ENCODE data around the gene ELP4.
"Not testable (repeated sequence)": the region's sequence is repeated elsewhere in the genome, so short reads cannot be mapped to it uniquely, and the experiment has no call there.

The ELP4 gene

GRCh38 chr11:31706357-31706756 lies 196.8 kb downstream of the ELP4 start:
- no peak for DNase-seq (ENCODE audit: low spot score)

DNA sequence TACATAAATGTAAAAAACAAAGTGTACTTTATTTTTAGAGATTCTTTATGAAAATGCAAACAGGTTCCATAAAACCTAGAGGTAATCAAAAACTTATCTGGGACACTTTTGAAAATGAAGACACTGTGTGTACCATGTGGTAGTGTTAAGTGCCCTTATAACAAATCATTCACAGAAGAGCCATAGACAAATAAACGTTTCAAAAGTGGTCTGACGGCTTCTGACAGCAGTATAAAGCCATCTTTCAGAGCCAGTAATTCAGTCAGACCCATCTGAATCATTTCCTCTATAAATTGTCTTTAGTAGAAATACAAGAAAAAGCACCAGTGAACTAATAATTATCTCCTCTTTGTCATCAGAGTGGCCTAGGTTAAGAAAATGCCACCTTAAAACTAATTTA lies 201.6 kb downstream of the ELP4 start:
- no peak for DNase-seq (ENCODE audit: low spot score)

GRCh38 chr11:31712851-31713250 lies 203.3 kb downstream of the ELP4 start:
- no peak for DNase-seq (ENCODE audit: low spot score)

GRCh38 chr11:31714840-31715239 lies 205.3 kb downstream of the ELP4 start:
- no peak for DNase-seq (ENCODE audit: low spot score)

- no peak for DNase-seq (ENCODE audit: low spot score)
These were observed 210.7 kb downstream of the ELP4 start for GRCh38 chr11:31720225-31720624.

GRCh38 chr11:31720671-31721365 lies 211.3 kb downstream of the ELP4 start:
- DNase-seq (ENCODE audit: low spot score), result no peak

DNA sequence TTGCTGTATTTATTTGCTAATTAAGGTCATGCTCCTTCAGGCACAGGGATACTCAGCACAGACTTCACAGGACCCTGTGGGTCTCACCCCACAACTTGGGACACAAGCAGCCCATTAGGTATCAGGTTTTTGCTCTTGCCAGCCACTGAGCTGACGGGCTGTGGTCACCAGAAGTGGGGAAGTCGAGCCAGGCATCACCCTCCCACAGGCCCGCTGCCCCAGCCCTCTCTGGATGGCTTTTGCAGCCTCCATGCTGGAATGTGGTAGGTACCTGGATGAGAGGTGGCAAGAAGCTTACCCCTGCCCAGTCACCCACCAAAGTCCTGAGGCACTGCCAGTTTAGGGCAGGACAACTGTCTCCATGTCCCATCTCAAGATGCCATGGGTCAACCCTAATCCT lies 213.2 kb downstream of the ELP4 start:
- no peak for DNase-seq (ENCODE audit: low spot score)

DNA sequence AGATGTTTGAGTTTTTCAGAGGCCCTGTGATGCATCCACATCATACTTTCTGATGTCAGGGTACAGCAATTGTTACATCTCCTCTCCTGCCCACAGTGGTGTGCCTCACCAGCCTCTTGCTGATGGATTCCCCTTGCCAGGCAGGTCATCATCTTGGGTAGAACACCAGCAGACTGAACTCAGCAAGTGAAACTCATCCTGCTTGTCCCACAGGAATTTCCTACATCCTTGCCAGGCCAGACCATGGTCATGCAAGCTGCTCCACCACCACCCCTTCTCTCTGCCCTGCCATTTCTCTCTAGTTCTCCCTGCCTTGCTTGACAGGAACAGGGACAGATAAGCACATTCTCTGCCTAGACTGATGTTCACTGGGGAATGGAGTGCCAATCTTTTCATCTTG lies 215.6 kb downstream of the ELP4 start:
- no peak for DNase-seq (ENCODE audit: low spot score)

GRCh38 chr11:31728432-31728831 lies 218.9 kb downstream of the ELP4 start:
- no peak for DNase-seq (ENCODE audit: low spot score)

GRCh38 chr11:31740131-31740530 lies 230.6 kb downstream of the ELP4 start:
- DNase-seq (ENCODE audit: low spot score), result no peak

- not testable (repeated sequence) for DNase-seq (ENCODE audit: low spot score)
These were observed 231.3 kb downstream of the ELP4 start for GRCh38 chr11:31740731-31741368.

DNA sequence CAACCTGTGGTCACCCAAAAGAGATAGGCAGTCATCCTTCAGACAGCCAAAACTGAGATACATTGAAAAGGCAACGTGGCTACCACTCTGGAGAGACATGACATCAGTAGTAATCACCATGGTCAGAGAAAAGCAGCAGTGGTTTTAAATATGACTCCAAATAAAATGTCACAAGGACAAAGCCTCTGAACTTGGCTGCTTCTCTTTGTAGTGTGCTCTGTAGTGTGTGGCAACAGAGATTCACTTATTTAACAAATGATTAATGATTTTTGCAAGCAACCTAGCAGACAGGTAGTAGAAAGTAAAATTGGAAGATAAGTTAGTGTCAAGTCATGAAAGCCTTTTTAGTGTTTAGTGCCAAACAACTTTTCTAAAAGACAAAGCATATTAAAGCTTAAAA lies 238.0 kb downstream of the ELP4 start:
- no peak for DNase-seq (ENCODE audit: low spot score)

- DNase-seq (ENCODE audit: low spot score), result no peak
These were observed 247.8 kb downstream of the ELP4 start for GRCh38 chr11:31757260-31757835.

DNA sequence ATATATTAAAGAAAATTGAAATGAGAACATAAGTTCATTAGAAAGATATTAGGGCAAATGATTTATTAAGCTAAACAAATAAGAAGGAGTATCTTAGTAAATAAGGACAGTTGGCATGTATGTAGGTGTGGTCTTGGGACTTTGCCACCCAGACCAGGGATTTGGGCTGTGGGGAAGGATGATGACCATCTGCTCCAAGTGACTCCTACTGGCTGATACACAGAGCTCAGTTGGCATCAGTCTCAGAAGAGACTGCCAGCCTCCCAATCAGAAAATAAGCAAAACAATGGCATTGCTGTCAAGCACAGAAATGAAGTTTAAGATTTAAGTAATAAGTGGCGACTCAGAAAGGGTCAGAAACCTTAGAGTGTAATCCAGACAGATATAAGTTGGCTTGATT lies 252.1 kb downstream of the ELP4 start:
- no peak for DNase-seq (ENCODE audit: low spot score)

DNA sequence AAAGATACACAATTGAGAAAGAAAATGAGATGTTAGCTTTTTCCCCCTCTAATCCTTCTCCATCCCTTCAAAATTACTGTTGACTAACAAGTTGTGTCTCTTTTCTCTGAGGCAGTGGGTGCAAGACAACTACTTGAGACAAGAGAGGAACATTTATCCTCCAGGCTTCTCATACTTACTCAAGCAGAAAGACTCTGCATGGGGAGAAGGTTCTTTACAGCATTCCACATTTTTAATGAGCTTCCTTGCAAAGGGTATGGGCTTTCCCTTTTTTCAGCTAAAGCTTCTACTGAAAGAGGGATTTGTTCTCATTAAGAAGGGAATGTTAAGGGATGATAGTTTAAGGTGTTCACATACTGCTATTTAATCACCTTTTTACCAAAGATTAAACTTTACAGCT lies 253.7 kb downstream of the ELP4 start:
- no peak for DNase-seq (ENCODE audit: low spot score)

DNA sequence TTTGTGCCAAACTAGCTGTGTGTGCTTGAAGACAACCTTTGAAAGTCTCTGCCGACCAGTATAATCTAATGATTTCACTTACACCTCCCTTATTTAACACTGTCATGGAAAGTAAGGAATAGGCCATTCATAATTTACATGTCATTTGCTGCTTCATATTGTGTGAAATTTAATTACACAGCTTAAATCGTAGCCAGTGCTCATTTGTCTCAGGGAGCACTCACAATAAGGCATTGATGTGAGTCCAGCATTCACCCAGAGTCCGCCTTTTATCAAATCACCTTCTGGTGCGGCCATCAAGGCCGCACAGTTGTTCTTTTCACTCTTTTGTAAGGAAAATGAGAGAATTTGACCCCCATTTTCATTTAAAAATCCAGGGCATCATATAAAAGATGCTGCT lies 254.7 kb downstream of the ELP4 start:
- DNase-seq (ENCODE audit: low spot score), result no peak

DNA sequence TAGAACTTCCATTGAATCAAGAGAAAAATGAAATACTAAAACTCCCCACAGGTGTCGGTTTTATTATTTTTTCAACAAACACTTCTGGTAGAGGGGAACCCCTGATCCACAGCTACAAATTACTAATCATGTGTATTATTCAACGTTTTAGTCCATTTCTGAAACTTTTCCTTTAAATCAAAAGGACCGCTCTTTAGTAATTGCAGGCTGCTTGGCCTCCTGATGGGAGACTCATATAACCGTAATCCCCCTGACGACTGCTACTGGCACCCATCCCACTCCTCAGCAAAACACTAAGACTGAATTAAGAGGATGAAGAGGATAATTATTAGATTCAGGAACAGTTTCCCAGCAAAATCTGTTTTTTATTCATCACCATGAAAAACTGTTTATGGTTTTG lies 255.2 kb downstream of the ELP4 start:
- DNase-seq (ENCODE audit: low spot score), result no peak

DNA sequence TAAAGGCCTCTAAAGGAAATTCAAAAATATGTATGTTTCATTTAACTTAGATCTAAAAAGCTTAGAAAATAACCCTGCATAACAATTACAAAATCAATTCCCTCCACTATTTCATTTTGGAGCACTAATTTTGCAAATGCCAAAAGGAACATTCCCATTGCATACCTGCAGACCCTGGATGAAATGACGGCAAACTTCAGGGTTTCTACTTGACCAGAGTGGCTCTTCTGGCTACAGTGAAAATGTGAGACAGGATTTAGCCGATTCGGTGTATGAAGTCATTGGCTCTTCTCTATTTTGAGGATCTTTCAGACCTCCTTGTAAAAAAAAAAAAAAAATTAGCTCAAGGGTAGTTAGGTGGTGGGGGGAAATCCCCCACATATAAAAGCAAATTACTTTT lies 257.5 kb downstream of the ELP4 start:
- no peak for DNase-seq (ENCODE audit: low spot score)

- no peak for DNase-seq (ENCODE audit: low spot score)
These were observed 258.1 kb downstream of the ELP4 start for GRCh38 chr11:31767685-31768084.

GRCh38 chr11:31768749-31769640 lies 259.4 kb downstream of the ELP4 start:
- DNase-seq (ENCODE audit: low spot score), result no peak

DNA sequence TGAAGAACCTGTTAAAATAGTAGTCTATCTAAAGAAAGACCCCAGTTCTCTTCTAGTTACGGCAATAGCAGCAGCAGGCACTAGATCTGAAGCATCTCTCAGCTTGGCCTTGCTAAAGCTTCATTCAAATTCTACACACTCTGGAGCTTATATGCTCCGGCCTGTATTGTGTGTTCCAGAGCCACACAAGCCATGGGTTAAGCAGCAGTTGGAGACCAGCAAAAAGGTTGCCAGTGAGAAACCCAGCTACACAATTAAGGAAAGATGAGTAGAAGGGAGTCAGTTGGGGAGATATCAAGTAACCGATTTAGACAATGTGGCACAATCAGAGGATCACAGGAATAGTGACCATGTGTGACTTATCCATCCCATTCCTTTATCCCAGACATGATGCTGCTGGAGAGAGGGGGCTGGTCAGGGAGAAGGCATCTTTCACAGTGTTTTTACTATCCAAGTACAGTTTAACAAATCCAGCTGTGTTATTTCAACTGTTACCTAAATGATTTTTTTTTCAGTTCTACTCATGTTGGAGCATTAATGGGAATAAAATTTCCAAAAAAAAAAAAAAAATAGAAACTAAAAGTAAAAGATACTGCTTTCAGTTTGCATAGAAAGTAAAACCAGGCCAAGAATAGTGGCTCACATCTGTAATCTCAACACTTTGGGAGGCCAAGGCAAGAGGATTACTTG lies 260.6 kb downstream of the ELP4 start:
- DNase-seq (ENCODE audit: low spot score), result no peak

DNA sequence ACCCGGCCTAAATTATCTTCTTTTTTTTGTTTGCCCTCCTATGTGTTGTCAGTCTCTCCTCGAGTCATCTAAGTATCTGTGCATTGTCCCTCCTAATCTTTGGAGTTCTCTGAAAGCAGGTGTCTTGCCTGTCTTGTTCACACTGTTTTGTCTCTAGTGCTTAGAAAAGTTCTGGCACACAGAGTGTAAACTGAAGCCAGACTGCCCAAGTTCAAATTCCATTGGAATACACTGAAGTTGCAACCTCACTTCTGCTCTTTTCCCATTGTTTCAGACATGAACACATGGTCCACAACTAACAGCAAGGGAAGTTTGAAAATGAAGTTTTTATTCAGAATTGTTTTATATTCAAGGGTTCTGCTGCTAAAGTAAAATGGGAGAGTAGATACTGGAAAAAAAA lies 262.8 kb downstream of the ELP4 start:
- no peak for DNase-seq (ENCODE audit: low spot score)
